ENCODE results near the gene LMAN2L. TPM values are rescaled to one million over a fixed set of nuclear protein-coding genes. Genes with fewer than 3 reads are reported as not detected.

LMAN2L gene
- total RNA-seq, 1 donor from 2014 or later: 14.0 TPM

DNA sequence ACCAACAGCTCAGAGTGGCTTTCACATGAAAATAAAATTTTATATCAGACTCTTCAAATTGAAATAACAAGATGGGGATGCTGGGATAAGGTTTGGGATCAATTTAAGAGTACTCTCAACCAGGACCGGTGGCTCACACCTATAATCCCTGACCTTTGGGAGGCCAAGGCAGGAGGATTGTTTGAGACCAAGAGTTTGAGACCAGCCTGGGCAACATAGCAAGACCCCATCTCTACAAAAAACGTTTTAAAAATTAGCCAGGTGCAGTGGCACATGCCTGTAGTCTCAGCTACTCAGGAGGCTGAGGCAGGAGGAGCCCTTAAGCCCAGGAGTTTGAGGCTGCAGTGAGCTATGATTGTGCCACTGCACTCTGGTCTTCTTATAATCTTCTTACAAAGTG lies 2.6 kb downstream of the LMAN2L start:
- H3K27me3 Mint-ChIP-seq (ENCODE audit: unreplicated experiment): peaks cover 12% of the 10 kb centered on the region

DNA sequence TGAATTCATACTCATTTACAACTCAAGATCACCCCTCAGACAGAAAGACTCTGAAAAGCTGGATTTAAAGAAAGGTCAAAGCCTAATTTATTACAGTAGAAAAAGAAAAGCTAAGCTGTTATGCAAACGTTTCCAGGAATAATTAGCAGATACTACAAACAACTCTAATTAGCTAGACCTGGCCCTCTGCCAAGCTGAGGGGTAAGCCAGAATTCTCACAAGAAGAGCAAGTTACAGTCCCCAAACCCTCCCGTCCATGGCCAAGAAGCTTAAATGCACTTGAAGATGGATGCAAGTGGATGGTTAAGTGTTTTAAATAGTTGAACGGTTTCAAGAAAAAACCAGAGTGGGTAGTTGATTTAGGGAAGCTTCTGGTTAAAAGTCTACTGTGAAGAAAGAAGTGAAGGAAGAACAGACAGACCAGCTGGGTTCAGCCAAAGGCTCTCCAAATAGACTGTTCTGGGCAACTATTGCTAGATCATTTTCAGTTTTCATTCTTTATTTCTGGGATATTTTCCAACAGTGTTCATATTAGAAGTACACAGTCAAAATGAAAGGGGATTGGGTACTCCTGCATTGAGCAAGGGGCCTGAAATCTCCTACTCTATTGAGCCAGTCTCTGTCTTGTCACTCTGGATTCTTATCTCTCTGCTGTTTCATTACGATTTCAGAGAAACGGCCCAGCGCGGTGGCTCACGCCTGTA lies 4.8 kb downstream of the LMAN2L start:
- Mint-ChIP-seq H3K4me1 (ENCODE audit: low read depth, unreplicated experiment) (peaks cover 4% of the 10 kb centered on the region), H3K4me3 (ENCODE audit: unreplicated experiment) (no peak overlapping the region), H3K9me3 (ENCODE audit: unreplicated experiment) (no peaks in the 10 kb centered on the region), H3K27me3 (ENCODE audit: unreplicated experiment) (peaks cover 10% of the 10 kb centered on the region), H3K36me3 (ENCODE audit: unreplicated experiment) (no peaks in the 10 kb centered on the region), H3K27ac (ENCODE audit: unreplicated experiment) (no peak overlapping the region)
- TF ChIP-seq, protein P1, sequence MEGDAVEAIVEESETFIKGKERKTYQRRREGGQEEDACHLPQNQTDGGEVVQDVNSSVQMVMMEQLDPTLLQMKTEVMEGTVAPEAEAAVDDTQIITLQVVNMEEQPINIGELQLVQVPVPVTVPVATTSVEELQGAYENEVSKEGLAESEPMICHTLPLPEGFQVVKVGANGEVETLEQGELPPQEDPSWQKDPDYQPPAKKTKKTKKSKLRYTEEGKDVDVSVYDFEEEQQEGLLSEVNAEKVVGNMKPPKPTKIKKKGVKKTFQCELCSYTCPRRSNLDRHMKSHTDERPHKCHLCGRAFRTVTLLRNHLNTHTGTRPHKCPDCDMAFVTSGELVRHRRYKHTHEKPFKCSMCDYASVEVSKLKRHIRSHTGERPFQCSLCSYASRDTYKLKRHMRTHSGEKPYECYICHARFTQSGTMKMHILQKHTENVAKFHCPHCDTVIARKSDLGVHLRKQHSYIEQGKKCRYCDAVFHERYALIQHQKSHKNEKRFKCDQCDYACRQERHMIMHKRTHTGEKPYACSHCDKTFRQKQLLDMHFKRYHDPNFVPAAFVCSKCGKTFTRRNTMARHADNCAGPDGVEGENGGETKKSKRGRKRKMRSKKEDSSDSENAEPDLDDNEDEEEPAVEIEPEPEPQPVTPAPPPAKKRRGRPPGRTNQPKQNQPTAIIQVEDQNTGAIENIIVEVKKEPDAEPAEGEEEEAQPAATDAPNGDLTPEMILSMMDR (IDR thresholded peaks at IDR 0.05; ENCODE audit: partially characterized antibody, unreplicated experiment): no peak
- no peak for DNase-seq

More for the DNA sequence above, 2.6 kb downstream of the LMAN2L start:
- DNase-seq: no peak
- Mint-ChIP-seq H3K36me3 (ENCODE audit: unreplicated experiment) (no peaks in the 10 kb centered on the region), H3K27ac (ENCODE audit: unreplicated experiment) (no peak overlapping the region), H3K9me3 (ENCODE audit: unreplicated experiment) (peaks cover 3% of the 10 kb centered on the region), H3K4me1 (ENCODE audit: low read depth, unreplicated experiment) (peaks cover 8% of the 10 kb centered on the region), H3K4me3 (ENCODE audit: unreplicated experiment) (no peak overlapping the region)
- TF ChIP-seq, protein P1 (IDR thresholded peaks at IDR 0.05; ENCODE audit: partially characterized antibody, unreplicated experiment): no peak

DNA sequence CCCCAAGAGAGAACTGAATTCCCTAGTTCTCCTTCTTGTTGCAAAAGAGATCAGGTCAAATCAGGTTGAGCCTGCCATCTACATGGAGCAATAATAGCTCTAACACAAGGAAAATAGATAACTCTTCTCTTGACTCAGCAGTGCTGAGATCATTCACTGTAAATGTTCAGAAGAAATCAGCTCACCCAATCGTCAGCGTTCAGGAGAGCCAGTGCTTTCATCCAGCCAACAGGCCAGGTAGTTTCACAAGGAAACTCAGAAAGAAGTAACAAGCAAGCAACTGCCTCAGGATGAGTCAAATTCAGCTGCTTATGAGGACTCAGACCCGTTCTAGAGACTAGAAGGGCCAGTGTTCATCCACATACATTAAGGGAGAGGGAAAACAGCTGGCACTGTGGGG lies 5.9 kb downstream of the LMAN2L start:
- no peak overlapping the region for H3K27ac Mint-ChIP-seq (ENCODE audit: unreplicated experiment)
- no peaks in the 10 kb centered on the region for H3K9me3 Mint-ChIP-seq (ENCODE audit: unreplicated experiment)
- TF ChIP-seq, protein P1 (IDR thresholded peaks at IDR 0.05; ENCODE audit: partially characterized antibody, unreplicated experiment): no peak
- no peaks in the 10 kb centered on the region for H3K4me1 Mint-ChIP-seq (ENCODE audit: low read depth, unreplicated experiment)
- H3K27me3 Mint-ChIP-seq (ENCODE audit: unreplicated experiment): no peaks in the 10 kb centered on the region
- no peak for DNase-seq
- no peak overlapping the region for H3K4me3 Mint-ChIP-seq (ENCODE audit: unreplicated experiment)
- H3K36me3 Mint-ChIP-seq (ENCODE audit: unreplicated experiment): no peaks in the 10 kb centered on the region

DNA sequence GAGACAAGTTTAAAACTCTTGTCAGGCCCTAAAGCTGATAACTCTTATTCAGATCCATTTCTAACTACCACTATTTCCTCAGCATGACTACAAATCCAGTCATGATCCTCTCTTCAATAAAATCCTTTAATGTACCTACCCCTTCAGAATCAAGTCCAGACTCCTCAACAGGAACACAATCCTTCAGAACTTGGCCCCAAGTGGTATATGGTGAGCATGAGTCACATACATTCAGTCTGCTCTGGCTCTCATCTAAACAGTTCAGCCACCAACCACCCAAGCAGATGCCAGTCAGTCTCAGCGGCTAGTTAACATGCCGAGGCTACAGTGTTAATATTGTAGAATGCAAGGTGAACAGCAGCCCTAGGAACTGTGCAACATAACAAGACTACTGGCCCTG lies 9.7 kb downstream of the LMAN2L start:
- H3K27me3 Mint-ChIP-seq (ENCODE audit: unreplicated experiment): no peaks in the 10 kb centered on the region
- no peak overlapping the region for H3K27ac Mint-ChIP-seq (ENCODE audit: unreplicated experiment)
- no peak for DNase-seq
- TF ChIP-seq, protein P1 (IDR thresholded peaks at IDR 0.05; ENCODE audit: partially characterized antibody, unreplicated experiment): no peak
- H3K4me3 Mint-ChIP-seq (ENCODE audit: unreplicated experiment): no peak overlapping the region
- no peaks in the 10 kb centered on the region for H3K36me3 Mint-ChIP-seq (ENCODE audit: unreplicated experiment)
- H3K4me1 Mint-ChIP-seq (ENCODE audit: low read depth, unreplicated experiment): no peaks in the 10 kb centered on the region
- no peaks in the 10 kb centered on the region for H3K9me3 Mint-ChIP-seq (ENCODE audit: unreplicated experiment)

DNA sequence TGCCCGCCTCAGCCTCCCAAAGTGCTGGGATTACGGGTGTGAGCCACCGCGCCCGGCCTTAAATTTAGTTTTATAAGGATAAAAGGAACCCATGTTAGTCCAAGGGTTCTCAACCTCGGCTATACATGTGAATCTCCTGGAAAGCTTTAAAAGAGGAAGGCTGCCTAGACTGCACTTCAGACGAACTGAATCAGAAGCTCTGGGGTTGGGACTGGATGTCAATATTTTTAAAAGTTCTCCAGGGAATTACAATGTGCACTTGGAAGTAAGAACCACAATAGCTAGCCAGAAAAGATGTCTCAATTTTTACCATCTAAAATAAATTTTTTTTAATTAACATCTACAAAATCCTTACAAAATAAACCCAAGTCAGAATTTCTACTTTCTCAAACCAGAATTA lies 10.1 kb downstream of the LMAN2L start:
- DNase-seq: no peak
- no peak overlapping the region for H3K4me3 Mint-ChIP-seq (ENCODE audit: unreplicated experiment)
- H3K27me3 Mint-ChIP-seq (ENCODE audit: unreplicated experiment): peaks cover 2% of the 10 kb centered on the region
- H3K27ac Mint-ChIP-seq (ENCODE audit: unreplicated experiment): no peak overlapping the region
- H3K4me1 Mint-ChIP-seq (ENCODE audit: low read depth, unreplicated experiment): no peaks in the 10 kb centered on the region
- H3K9me3 Mint-ChIP-seq (ENCODE audit: unreplicated experiment): no peaks in the 10 kb centered on the region
- no peaks in the 10 kb centered on the region for H3K36me3 Mint-ChIP-seq (ENCODE audit: unreplicated experiment)
- TF ChIP-seq, protein P1 (IDR thresholded peaks at IDR 0.05; ENCODE audit: partially characterized antibody, unreplicated experiment): no peak
